SK-N-SH (cell line): ENCODE measurements around the gene TNNT2. TPM values are rescaled to one million over a fixed set of nuclear protein-coding genes. Genes with fewer than 3 reads are reported as not detected.

ENCODE experiments used
- CTCF ChIA-PET: fragments of 300-600, 350-600 bp; formaldehyde crosslinking; extraction: SDS; loops from one replicate; lab custom pipeline; 2021; lab: Yijun Ruan, JAX
- POLR2A ChIA-PET: fragments of 350-600 bp; sonication (Branson Sonifier 250); formaldehyde crosslinking; extraction: SDS; loops from one replicate; lab custom pipeline; 2020; ENCODE audit warnings: antibody characterized with exemption, inconsistent platforms; lab: Yijun Ruan, JAX
- DNase-seq: peaks from one replicate; pipeline ENCODE4 v3.0.0; 2012
- H2AFZ ChIP-seq: fragments of 200-600 bp; sonication (generic); 2 replicates; pipeline ENCODE4 v1.8.1; 2016; ENCODE audit warnings: antibody characterized with exemption, mild to moderate bottlenecking, low read depth
- H3F3A ChIP-seq: fragments of 200-600 bp; sonication (generic); replicated peaks from 2 replicates; pipeline ENCODE3; 2016; ENCODE audit warnings: antibody characterized with exemption, mild to moderate bottlenecking; ENCODE audit not compliant: insufficient read depth
- H3K27ac ChIP-seq, 2 experiments: fragments of 200-500 bp in 1 of 2; fragments of 200-600 bp in 1 of 2; sonication (Bioruptor generic) in 1 of 2; sonication (generic), shearing (Covaris generic) in 1 of 2; 2 replicates each; pipeline versions ENCODE4 v1.5.1 to v1.6.1; 2014 to 2016; ENCODE audit warnings: low read depth in 2 of 2, inconsistent platforms in 1 of 2, low read length in 1 of 2, mild to moderate bottlenecking in 1 of 2, mixed read lengths in 1 of 2
- H3K27me3 ChIP-seq: fragments of 200-600 bp; sonication (generic), shearing (Covaris generic); 2 replicates; pipeline ENCODE4 v1.6.1; 2016; ENCODE audit warnings: mixed run types; ENCODE audit not compliant: insufficient read depth
- H3K36me3 ChIP-seq, 2 experiments: fragments of 200-500 bp in 1 of 2; fragments of 200-600 bp in 1 of 2; sonication (Bioruptor generic) in 1 of 2; sonication (generic) in 1 of 2; replicated peaks in 1 of 2; 2 replicates each; pipeline versions ENCODE3 to v1.5.1; 2014 to 2016; ENCODE audit warnings: low read length in 1 of 2, mild to moderate bottlenecking in 1 of 2; ENCODE audit not compliant: insufficient read depth in 2 of 2, control insufficient read depth in 1 of 2
- H3K4me1 ChIP-seq, 2 experiments: fragments of 200-500 bp in 1 of 2; fragments of 200-600 bp in 1 of 2; sonication (Bioruptor generic) in 1 of 2; sonication (generic), shearing (Covaris generic) in 1 of 2; 2 replicates each; pipeline versions ENCODE4 v1.5.1 to v1.6.1; 2014 to 2016; ENCODE audit warnings: low read depth in 1 of 2, low read length in 1 of 2, mixed run types in 1 of 2; ENCODE audit not compliant: insufficient read depth in 2 of 2, control insufficient read depth in 1 of 2
- H3K4me2 ChIP-seq: fragments of 200-600 bp; sonication (generic), shearing (Covaris generic); 2 replicates; pipeline ENCODE4 v1.6.1; 2017; ENCODE audit warnings: mixed run types
- H3K4me3 ChIP-seq, 2 experiments: fragments of 200-500 bp in 1 of 2; fragments of 200-600 bp in 1 of 2; sonication (Bioruptor generic) in 1 of 2; sonication (generic), shearing (Covaris generic) in 1 of 2; 2 replicates each; pipeline versions ENCODE4 v1.5.1 to v1.8.1; 2014 to 2016; ENCODE audit warnings: low read depth in 2 of 2, inconsistent platforms in 1 of 2, low read length in 1 of 2, mild to moderate bottlenecking in 1 of 2, mixed read lengths in 1 of 2, moderate library complexity in 1 of 2
- H3K79me2 ChIP-seq: fragments of 200-600 bp; sonication (generic); 2 replicates; pipeline ENCODE4 v1.8.1; 2017; ENCODE audit warnings: mild to moderate bottlenecking; ENCODE audit not compliant: insufficient read depth
- H3K9ac ChIP-seq: fragments of 200-600 bp; sonication (generic); 2 replicates; pipeline ENCODE4 v1.6.1; 2017; ENCODE audit warnings: mixed run types
- H3K9me2 ChIP-seq: fragments of 200-600 bp; sonication (generic); 2 replicates; pipeline ENCODE4 v1.6.1; 2017; ENCODE audit warnings: mixed run types
- H3K9me3 ChIP-seq: fragments of 200-600 bp; sonication (generic); 2 replicates; pipeline ENCODE4 v1.6.1; 2017; ENCODE audit warnings: mixed run types, mild to moderate bottlenecking, moderate library complexity
- H4K20me1 ChIP-seq: fragments of 200-600 bp; sonication (generic); 2 replicates; pipeline ENCODE4 v1.6.1; 2017; ENCODE audit warnings: mild to moderate bottlenecking, mixed run types; ENCODE audit not compliant: insufficient read depth
- CHD2 ChIP-seq: fragments of 150-350 bp; IDR thresholded peaks from 2 replicates; pipeline ENCODE4 v1.6.1; 2018; ENCODE audit warnings: low read length; ENCODE audit not compliant: partially characterized antibody
- EZH2phosphoT487 ChIP-seq: fragments of 200-600 bp; sonication (generic); IDR thresholded peaks from 2 replicates; pipeline ENCODE4 v1.6.1; 2017; ENCODE audit warnings: low read depth, mixed run types, mild to moderate bottlenecking, antibody characterized with exemption, moderate library complexity, borderline replicate concordance
- FOSL2 ChIP-seq: IDR thresholded peaks from 2 replicates; pipeline ENCODE4 v1.4.0; 2012; ENCODE audit warnings: low read depth, mild to moderate bottlenecking, moderate library complexity, borderline replicate concordance
- GATA2 ChIP-seq: sonication (generic); formaldehyde crosslinking; IDR thresholded peaks from 2 replicates; pipeline ENCODE4 v1.5.0; 2020; ENCODE audit warnings: mild to moderate bottlenecking, missing genetic modification reagents
- JUND ChIP-seq: IDR thresholded peaks from 2 replicates; pipeline ENCODE4 v1.4.0; 2012
- NRF1 ChIP-seq: IDR thresholded peaks from 2 replicates; pipeline ENCODE4 v1.6.1; 2012; ENCODE audit warnings: low read depth, mild to moderate bottlenecking, low read length
- POLR2AphosphoS5 ChIP-seq: IDR thresholded peaks from 2 replicates; pipeline ENCODE4 v1.6.1; 2012; ENCODE audit warnings: low read depth, low read length
- RAD21 ChIP-seq: IDR thresholded peaks from 2 replicates; pipeline ENCODE4 v1.6.1; 2012; ENCODE audit warnings: mild to moderate bottlenecking, low read length
- SIN3A ChIP-seq: IDR thresholded peaks from 2 replicates; pipeline ENCODE4 v1.6.1; 2012; ENCODE audit warnings: low read depth, mild to moderate bottlenecking, low read length, moderate library complexity, borderline replicate concordance
- SMC3 ChIP-seq: IDR thresholded peaks from 2 replicates; pipeline ENCODE4 v1.6.1; 2012; ENCODE audit warnings: low read depth, low read length, improper control_type of control experiment
- TCF12 ChIP-seq: IDR thresholded peaks from 2 replicates; pipeline ENCODE4 v1.4.0; 2012
- TEAD4 ChIP-seq: IDR thresholded peaks from 2 replicates; pipeline ENCODE4 v1.4.0; 2012; ENCODE audit warnings: mild to moderate bottlenecking, borderline replicate concordance; ENCODE audit not compliant: insufficient read depth
- YY1 ChIP-seq: IDR thresholded peaks from 2 replicates; pipeline ENCODE4 v1.4.0; 2012; ENCODE audit warnings: low read depth, mild to moderate bottlenecking
- WGBS: methylation state at CpG from one replicate; pipeline ENCODE4 v1.1.6; 2017; ENCODE audit warnings: low lambda C conversion rate; 5-methylcytosine and 5-hydroxymethylcytosine counted together
- polyA plus RNA-seq, 3 experiments: library from polyadenylated mRNA; depleted of rRNA; stranded (reverse); fragments of >200 nt; gene quantifications; 2 replicates each; pipeline ENCODE4 v1.2.3, GENCODE V29; 2012
- TF ChIP-seq, protein P1 (sequence below): IDR thresholded peaks from 2 replicates; pipeline ENCODE4 v1.4.0; 2012; ENCODE audit warnings: low read depth, borderline replicate concordance
- TF ChIP-seq, protein P2 (sequence below): fragments of 150-350 bp; IDR thresholded peaks from 2 replicates; pipeline ENCODE4 v1.6.1; 2017; ENCODE audit warnings: antibody characterized with exemption, low read length, low read depth, borderline replicate concordance
- TF ChIP-seq, protein P3 (sequence below): IDR thresholded peaks from 2 replicates; pipeline ENCODE4 v1.4.0; 2012; ENCODE audit warnings: low read depth, borderline replicate concordance
- TF ChIP-seq, protein P4 (sequence below): fragments of 200-600 bp; sonication (generic); IDR thresholded peaks from 2 replicates; pipeline ENCODE4 v1.6.1; 2017; ENCODE audit warnings: antibody characterized with exemption, mild to moderate bottlenecking, moderate library complexity

Gene TNNT2
- polyA plus RNA-seq, 1 of the 3 experiments (the other 2 are of a cell fraction), result 0.33 TPM

DNA sequence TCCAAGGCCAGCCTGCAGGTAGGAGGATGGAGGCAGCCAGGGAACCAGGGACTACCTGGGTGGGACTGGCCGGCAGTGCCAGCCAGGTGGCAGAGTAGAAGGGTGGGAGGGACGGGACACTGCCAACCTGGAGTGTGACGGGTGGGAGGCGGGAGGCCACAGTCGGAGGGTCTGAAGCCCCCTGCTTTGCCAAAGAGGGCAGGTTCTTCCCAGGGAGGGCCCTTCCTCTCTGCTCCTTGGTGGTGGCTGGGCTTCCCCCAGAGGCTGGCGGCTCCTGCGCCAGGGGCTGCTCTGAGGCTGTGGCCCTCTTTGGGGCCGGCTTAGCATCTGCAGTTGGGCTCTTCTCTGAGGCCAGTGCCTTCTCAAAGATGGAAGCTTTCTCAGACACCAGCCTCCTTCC is 8.7 kb upstream of the TNNT2 start (continued):
- no peak for TF ChIP-seq CHD2
- TF ChIP-seq YY1, result no peak
- TF ChIP-seq, protein P1, sequence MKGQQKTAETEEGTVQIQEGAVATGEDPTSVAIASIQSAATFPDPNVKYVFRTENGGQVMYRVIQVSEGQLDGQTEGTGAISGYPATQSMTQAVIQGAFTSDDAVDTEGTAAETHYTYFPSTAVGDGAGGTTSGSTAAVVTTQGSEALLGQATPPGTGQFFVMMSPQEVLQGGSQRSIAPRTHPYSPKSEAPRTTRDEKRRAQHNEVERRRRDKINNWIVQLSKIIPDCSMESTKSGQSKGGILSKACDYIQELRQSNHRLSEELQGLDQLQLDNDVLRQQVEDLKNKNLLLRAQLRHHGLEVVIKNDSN, result no peak
- TF ChIP-seq, protein P2, sequence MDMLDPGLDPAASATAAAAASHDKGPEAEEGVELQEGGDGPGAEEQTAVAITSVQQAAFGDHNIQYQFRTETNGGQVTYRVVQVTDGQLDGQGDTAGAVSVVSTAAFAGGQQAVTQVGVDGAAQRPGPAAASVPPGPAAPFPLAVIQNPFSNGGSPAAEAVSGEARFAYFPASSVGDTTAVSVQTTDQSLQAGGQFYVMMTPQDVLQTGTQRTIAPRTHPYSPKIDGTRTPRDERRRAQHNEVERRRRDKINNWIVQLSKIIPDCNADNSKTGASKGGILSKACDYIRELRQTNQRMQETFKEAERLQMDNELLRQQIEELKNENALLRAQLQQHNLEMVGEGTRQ, result no peak
- no peak for TF ChIP-seq FOSL2
- TF ChIP-seq EZH2phosphoT487, result no peak

DNA sequence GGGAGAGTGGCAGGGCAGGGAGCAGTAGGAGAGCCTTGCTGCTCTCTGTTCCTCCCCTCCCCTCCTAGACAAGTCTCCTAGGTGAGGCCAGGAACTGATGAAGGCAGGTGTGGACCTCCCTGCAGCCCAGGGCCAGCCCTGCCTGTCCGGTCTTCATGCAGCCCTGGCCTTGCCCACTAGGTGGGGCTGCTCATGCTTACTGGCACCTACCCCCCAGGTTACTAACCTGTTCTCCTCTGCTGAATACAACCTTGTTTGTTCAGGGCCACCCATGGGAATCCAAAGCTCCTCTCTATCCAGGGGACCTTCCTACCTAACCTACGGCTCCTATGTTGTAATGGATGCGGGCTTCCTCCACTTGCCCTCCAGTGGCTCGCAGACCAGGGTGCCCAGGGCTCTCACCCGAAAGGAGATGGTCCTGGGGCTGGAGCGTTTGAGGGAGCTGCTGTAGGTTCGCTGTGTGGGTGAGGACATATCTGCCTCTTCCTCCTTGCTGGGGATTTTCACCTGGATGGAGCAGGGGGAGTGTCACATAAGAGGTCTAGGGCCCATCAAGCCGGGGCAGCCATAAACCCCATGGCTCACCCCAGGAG is 7.9 kb upstream of the TNNT2 start:
- H4K20me1 ChIP-seq, result no peaks in the 10 kb centered on the region
- H3K36me3 ChIP-seq, result no peaks in the 10 kb centered on the region
- H3K4me3 ChIP-seq, result no peak overlapping the region; a peak in 1 of 4 replicates
- H3K27me3 ChIP-seq, result no peaks in the 10 kb centered on the region
- H3K27ac ChIP-seq, result no peak overlapping the region
- H3K4me2 ChIP-seq, result no peak overlapping the region
- peak; percentile 82 for DNase-seq
- H3K4me1 ChIP-seq, result peaks cover 5 to 11% of the 10 kb centered on the region in 2 experiments; a peak in 3 of 4 replicates
- H3K9me2 ChIP-seq, result no peaks in the 10 kb centered on the region
- no peak overlapping the region for H2AFZ ChIP-seq
- ChIA-PET CTCF (interaction anchor here (0.7 to 7.5 kb wide), 26 partner anchors 8 to 212 kb away, joined by 3 to 105 read pairs (median 3); partner anchors contain the start of genes CSRP1 and TNNT2), POLR2A (no interaction called here)
- no peaks in the 10 kb centered on the region for H3F3A ChIP-seq
- H3K79me2 ChIP-seq, result no peaks in the 10 kb centered on the region
- TF ChIP-seq SMC3 (peak; percentile 43), SIN3A (no peak), RAD21 (peak; percentile 61), POLR2AphosphoS5 (no peak), JUND (no peak), YY1 (no peak), TEAD4 (no peak), TCF12 (no peak), NRF1 (no peak), GATA2 (CRISPR knock-in tag) (no peak)
- TF ChIP-seq, protein P3, sequence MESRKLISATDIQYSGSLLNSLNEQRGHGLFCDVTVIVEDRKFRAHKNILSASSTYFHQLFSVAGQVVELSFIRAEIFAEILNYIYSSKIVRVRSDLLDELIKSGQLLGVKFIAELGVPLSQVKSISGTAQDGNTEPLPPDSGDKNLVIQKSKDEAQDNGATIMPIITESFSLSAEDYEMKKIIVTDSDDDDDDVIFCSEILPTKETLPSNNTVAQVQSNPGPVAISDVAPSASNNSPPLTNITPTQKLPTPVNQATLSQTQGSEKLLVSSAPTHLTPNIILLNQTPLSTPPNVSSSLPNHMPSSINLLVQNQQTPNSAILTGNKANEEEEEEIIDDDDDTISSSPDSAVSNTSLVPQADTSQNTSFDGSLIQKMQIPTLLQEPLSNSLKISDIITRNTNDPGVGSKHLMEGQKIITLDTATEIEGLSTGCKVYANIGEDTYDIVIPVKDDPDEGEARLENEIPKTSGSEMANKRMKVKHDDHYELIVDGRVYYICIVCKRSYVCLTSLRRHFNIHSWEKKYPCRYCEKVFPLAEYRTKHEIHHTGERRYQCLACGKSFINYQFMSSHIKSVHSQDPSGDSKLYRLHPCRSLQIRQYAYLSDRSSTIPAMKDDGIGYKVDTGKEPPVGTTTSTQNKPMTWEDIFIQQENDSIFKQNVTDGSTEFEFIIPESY, result no peak
- TF ChIP-seq, protein P4, sequence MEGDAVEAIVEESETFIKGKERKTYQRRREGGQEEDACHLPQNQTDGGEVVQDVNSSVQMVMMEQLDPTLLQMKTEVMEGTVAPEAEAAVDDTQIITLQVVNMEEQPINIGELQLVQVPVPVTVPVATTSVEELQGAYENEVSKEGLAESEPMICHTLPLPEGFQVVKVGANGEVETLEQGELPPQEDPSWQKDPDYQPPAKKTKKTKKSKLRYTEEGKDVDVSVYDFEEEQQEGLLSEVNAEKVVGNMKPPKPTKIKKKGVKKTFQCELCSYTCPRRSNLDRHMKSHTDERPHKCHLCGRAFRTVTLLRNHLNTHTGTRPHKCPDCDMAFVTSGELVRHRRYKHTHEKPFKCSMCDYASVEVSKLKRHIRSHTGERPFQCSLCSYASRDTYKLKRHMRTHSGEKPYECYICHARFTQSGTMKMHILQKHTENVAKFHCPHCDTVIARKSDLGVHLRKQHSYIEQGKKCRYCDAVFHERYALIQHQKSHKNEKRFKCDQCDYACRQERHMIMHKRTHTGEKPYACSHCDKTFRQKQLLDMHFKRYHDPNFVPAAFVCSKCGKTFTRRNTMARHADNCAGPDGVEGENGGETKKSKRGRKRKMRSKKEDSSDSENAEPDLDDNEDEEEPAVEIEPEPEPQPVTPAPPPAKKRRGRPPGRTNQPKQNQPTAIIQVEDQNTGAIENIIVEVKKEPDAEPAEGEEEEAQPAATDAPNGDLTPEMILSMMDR, result peak; percentile 85
- TF ChIP-seq, protein P1, result no peak
- TF ChIP-seq, all 33 proteins: peak for 3
- Histone ChIP-seq H3K9ac (no peak overlapping the region), H3K9me3 (no peaks in the 10 kb centered on the region)
- 58% methylated on average over 6 of the region's 8 CpGs for WGBS
